ENCODE measurements around the gene ZNF784.

Gene ZNF784

GRCh38 chr19:55617426-55617825 is 6.9 kb downstream of the ZNF784 start:
- DNase-seq, result no peak

- DNase-seq, result no peak
Measured at GRCh38 chr19:55616395-55616875, 7.9 kb downstream of the ZNF784 start.

GRCh38 chr19:55615543-55616394 is 8.6 kb downstream of the ZNF784 start:
- no peak for DNase-seq

GRCh38 chr19:55614711-55615542 is 9.4 kb downstream of the ZNF784 start:
- DNase-seq, result no peak

DNA sequence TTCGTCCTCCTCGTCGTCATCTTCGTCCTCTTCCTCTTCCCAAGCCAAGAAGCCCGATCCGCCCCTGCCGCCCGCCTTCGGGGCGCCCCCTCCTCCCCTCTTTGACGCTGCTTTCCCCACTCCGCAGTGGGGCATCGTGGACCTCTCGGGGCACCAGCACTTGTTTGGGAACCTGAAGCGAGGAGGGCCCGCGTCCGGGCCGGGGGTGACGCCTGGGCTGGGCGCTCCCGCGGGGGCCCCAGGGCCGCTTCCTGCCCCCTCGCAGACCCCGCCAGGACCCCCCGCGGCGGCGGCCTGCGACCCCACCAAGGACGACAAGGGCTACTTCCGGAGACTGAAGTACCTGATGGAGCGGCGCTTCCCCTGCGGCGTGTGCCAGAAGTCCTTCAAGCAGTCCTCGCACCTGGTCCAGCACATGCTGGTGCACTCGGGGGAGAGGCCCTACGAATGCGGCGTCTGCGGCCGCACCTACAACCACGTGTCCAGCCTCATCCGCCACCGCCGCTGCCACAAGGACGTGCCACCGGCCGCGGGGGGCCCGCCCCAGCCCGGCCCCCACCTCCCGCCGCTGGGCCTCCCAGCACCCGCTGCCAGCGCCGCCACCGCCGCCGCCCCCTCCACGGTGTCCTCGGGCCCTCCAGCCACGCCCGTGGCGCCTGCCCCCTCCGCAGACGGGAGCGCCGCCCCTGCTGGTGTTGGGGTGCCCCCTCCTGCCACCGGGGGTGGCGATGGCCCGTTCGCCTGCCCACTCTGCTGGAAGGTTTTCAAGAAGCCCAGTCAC is 10.2 kb downstream of the ZNF784 start:
- no peak for DNase-seq

DNA sequence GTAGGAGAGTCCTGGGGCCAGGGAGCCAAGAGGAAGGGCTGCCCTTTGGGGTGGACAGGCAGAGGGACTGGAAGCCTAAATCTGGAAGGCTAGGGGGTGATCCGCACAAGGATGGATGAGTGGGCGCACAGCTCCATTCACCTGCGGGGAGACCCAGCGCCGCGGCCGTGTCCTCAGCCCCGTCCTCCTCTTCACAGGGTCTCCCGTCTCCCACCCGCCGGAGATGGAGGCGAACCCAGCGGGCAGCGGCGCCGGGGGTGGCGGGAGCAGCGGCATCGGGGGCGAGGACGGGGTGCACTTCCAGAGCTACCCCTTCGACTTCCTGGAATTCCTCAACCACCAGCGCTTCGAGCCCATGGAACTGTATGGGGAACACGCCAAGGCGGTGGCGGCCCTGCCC is 11.0 kb downstream of the ZNF784 start:
- DNase-seq, result no peak

GRCh38 chr19:55611983-55612645 is 12.3 kb downstream of the ZNF784 start:
- no peak for DNase-seq

DNA sequence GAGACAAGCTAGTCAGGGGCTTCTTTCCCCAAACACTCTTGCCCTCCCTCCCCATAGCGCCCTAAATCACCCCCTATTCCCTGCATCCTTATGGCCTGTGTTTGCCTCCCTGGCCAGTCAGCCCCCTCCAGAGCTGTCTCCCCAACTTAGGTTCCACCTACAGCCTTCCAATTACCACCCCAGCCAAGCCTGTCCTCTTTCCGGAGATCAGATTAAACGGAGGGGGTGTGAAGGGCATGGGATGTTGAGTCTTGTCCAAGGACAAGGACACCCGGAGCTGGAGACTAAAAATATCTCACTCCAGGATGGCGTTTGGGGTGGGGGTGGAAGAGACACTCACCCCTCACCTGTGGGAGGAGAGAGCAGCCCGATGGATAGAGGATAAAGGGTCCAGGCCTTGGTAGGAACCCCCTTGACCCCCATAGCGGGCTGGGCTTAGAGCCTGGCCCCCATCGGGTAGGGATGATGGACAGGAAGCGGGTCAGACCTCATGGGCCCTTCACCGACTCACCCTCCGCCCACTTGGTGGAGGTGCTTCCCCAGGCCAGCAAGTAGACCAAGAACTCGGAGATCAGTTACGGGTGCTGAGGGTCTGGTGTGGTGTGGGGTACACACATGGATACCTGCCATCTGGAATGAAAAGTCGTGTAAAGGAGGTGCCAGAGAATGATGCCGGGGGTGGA is 12.9 kb downstream of the ZNF784 start:
- no peak for DNase-seq

- no peak for DNase-seq
Measured at GRCh38 chr19:55609326-55609725, 15.0 kb downstream of the ZNF784 start.

- no peak for DNase-seq
Measured at GRCh38 chr19:55606817-55607216, 17.5 kb downstream of the ZNF784 start.

- no peak for DNase-seq
Measured at GRCh38 chr19:55606471-55606787, 17.9 kb downstream of the ZNF784 start.

- DNase-seq, result peak; percentile 44
Measured at GRCh38 chr19:55605637-55606470, 18.5 kb downstream of the ZNF784 start, which contains the start of gene ZNF865. TSS of gene ZNF865 (plus strand) at chr19:55605647. CDS start at chr19:55613619, 7,972 bp downstream.

- DNase-seq, result peak; percentile 96
Measured at GRCh38 chr19:55605207-55605636, 19.1 kb downstream of the ZNF784 start.

- no peak for DNase-seq
Measured at GRCh38 chr19:55603581-55604292, 20.6 kb downstream of the ZNF784 start.

GRCh38 chr19:55603115-55603514 is 21.3 kb downstream of the ZNF784 start:
- no peak for DNase-seq

DNA sequence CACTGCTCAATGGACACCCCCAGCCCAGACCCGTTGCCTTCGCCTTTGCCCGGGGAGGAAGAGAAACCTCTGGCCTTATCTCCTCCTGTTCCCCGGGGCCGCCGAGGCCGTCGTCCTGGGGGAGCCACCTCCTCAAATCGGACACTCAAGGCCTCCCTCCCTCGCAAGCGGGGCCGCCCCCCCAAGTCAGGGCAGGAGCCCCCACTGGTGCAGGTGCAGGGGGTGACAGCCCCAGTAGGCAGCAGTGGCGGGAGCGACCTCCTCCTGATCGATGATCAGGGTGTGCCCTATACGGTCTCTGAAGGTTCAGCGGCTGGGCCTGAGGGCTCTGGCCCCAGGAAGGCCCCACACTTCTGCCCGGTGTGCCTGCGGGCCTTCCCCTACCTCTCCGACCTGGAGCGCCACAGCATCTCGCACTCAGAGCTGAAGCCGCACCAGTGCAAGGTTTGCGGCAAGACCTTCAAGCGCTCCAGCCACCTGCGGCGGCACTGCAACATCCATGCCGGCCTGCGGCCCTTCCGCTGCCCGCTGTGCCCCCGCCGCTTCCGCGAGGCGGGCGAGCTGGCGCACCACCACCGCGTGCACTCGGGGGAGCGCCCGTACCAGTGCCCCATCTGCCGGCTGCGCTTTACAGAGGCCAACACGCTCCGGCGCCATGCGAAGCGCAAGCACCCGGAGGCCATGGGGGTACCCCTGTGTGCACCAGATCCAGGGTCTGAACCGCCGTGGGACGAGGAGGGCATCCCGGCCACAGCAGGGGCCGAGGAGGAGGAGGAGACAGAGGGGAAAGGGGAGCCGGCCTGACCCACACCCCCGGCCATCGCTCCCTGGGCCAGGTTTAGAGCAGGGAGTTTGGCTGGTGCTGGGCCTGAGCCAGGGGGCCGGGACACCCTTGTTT is 22.0 kb downstream of the ZNF784 start:
- no peak for DNase-seq

DNA sequence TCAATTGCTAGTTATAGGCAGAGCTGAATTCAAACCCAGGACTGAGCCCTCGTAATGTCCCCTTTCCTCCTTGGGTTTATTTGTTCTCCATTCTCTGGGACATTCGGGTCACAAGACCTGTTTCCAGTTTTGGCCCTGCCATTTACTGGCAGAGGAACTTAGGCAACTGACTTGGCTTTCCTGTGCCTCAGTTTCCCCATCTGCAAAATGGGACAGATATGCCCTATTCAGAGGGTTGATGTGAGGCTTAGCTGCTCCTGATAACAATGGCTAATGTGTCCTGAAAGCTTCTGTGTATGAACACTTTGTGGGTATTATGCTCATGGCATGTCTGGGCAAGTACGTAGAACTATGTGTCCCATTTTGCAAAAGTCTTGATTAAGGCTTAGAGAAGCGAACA is 23.3 kb downstream of the ZNF784 start:
- no peak for DNase-seq

- no peak for DNase-seq
Measured at GRCh38 chr19:55600662-55601028, 23.7 kb downstream of the ZNF784 start.

Data from NCI-H1092 (cell line).